Measurements from ENCODE around the gene SPATA31D4. TPM values are rescaled to one million over a fixed set of nuclear protein-coding genes. Genes with fewer than 3 reads are reported as not detected.

The SPATA31D4 gene
- total RNA-seq, 1 experiment from 2014 or later: not detected

DNA sequence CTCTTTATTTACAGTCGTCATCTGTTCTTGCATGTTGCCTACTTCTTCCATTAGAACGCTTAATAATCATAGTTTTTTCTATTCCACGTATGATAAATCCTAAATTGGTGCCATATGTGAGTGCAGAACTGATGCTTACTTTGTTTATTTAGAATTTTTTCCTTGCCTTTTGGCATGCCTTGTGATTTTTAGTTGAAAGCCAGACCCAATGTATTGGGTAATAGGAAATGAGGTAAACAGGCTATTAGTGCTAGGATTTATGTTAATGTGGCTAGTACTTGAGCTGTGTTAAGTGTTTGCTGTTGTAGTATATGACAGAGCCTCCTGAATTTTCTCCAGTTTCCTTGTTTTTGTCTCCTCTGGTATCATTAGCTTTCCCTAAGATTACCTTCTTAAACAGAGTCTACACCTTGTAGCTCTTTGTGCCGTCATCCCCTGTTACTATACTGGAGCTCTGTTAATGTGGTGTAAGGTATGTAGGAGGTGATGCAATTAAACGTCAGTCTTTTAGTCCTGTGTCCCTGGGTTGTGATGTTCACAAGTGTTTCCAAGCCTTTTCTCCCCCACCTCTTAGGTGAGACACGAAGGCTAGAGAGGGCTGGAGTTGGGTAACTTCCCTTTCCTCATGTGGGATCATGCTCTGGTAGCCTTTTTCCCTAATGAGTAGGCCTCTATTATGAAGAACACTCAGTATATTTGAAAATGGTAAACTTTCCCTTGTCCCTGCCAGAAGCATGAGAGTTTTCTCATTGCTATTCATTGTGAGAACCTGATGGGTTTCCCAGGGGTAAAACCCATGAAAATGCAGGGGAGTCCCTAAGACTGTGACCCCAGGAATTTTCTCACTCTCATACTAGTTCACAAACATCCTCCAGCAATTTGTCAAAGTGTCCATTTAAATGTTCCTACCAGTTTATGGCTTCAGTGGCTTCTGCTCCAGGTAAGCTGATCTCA lies 36.3 kb downstream of the SPATA31D4 start:
- DNase-seq (ENCODE audit: low read depth): no peak

GRCh38 chr9:81968026-81968425 lies 39.8 kb downstream of the SPATA31D4 start:
- DNase-seq (ENCODE audit: low read depth): no peak

DNA sequence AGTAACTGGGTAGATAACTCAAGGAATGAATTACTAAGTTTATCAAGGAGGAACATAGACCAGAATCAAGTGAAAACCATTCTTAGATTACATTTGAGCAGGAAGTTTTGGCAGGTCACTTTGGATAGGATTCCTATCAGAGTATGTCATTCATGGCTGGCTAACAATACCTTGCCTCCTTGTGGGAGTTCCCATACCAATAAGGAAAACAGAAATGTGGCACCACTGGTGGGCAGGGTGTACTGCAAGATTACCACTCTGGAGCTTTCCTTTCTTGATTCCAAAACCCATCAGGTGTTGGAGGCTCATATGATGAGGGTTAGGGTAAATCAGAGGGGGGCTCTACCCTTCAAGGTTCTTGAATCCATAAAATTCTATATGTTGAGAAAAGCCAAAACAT lies 41.7 kb downstream of the SPATA31D4 start:
- no peak for DNase-seq (ENCODE audit: low read depth)

- no peak for DNase-seq (ENCODE audit: low read depth)
These were observed 43.5 kb downstream of the SPATA31D4 start for GRCh38 chr9:81971727-81972126.

DNA sequence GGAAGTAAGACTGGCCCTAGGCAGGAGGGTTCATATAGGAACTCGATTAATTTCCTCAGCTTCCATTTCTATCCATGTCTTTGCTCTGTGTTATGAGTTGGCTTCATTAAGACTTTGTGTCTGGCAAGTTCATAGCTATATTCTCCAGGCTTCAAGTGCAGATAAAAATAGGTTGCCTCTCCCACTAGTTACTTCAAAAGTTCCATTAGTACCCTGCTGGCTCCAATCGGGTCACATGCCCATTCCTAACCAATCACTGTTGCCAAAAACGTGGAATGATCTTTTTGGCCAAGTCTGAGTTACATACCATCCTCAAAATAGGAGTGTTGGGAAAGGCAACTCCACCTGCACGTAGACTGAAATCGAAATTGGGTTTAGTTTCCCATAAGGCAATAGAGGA lies 46.5 kb downstream of the SPATA31D4 start:
- DNase-seq (ENCODE audit: low read depth): no peak

GRCh38 chr9:81976351-81976750 lies 48.1 kb downstream of the SPATA31D4 start:
- DNase-seq (ENCODE audit: low read depth): no peak

- DNase-seq (ENCODE audit: low read depth): peak; percentile 72
These were observed 51.0 kb downstream of the SPATA31D4 start for GRCh38 chr9:81979196-81979595.

DNA sequence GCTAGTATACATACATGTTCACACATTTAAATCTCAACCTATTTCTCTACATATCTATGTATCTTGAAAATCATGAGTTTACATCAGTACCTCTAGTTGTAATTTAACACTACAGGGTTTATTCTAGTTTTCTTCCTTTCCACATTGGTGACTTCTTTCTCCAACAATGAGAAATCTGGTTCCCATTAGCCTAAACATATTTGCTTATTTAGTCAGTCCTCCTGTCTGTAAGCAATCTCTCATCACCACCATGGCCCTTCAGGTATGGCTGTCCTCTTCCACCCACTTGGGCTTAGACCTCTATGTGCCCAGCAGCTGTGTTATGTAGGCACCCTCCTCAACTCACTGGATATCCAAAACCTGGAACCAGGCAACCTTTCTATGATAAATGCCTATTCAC lies 52.3 kb downstream of the SPATA31D4 start:
- DNase-seq (ENCODE audit: low read depth): no peak

DNA sequence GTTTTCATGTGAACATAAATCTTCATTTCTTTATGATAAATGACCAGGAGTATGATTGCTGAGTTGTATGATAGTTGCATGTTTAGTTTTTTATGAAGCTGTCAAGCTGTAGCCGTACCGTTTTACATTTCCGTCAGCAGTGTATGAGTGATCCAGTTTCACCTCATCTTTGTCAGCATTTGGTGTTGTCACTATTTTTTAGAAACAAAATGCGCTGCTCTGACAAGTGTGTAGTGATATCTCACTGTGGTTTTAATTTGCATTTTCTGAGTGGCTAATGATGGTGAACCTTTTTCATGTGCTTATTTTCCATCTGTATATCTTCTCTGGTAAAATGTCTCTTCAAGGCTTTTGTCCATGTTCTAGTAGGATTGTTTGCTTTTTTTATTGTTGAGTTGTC lies 53.7 kb downstream of the SPATA31D4 start:
- DNase-seq (ENCODE audit: low read depth): no peak

Other genes starting within 250 kb of the SPATA31D4 start
- gene TLE1, start 238.9 kb upstream of the SPATA31D4 start, total RNA-seq (2014; rRNA removed): 39.5 and 40.3 TPM in 2 replicates
- not detected in 2 replicates for gene SPATA31D3, start 15.1 kb downstream of the SPATA31D4 start, total RNA-seq (2014; rRNA removed)
- gene SPATA31D1, start 60.3 kb downstream of the SPATA31D4 start, total RNA-seq (2014; rRNA removed): not detected in 2 replicates

Data from LHCN-M2 (cell line).